NCI-H345 (cell line): Measurements from ENCODE around the gene DUSP28.
"Not testable (repeated sequence)": the region's sequence is repeated elsewhere in the genome, so short reads cannot be mapped to it uniquely, and the experiment has no call there.

Experiments
- DNase-seq: peaks from one replicate; lab custom pipeline; 2025; lab: John Stamatoyannopoulos, UW

DUSP28 gene

DNA sequence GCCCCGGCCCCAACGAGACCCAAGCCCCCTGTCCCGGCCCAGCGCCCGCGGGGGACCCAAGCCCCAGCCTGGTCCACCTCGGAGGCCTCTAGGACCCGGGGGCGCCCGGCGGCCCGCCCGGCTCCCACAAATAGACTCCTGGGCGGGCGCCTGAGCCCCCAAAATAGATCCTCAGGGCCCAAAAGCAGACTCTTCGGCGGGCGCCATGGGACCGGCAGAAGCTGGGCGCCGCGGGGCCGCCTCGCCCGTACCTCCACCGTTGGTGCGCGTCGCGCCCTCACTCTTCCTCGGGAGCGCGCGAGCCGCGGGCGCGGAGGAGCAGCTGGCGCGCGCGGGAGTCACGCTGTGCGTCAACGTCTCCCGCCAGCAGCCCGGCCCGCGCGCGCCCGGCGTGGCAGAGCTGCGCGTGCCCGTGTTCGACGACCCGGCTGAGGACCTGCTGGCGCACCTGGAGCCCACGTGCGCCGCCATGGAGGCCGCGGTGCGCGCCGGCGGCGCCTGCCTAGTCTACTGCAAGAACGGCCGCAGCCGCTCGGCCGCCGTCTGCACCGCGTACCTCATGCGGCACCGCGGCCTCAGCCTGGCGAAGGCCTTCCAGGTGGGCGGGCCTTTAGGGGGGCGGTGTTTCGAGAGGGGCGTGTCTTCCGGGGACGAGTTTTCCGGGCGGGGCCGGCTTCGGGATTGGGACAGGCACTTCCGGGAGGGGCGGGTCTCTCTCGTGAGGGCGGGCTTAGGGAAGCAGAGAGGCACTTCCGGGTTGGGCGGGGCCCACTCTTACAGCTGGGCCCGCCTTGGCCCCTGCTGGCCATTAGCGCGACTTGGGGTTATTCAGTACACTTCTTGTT is 545 bp downstream of the DUSP28 start:
- peak; percentile 98 for DNase-seq

DNA sequence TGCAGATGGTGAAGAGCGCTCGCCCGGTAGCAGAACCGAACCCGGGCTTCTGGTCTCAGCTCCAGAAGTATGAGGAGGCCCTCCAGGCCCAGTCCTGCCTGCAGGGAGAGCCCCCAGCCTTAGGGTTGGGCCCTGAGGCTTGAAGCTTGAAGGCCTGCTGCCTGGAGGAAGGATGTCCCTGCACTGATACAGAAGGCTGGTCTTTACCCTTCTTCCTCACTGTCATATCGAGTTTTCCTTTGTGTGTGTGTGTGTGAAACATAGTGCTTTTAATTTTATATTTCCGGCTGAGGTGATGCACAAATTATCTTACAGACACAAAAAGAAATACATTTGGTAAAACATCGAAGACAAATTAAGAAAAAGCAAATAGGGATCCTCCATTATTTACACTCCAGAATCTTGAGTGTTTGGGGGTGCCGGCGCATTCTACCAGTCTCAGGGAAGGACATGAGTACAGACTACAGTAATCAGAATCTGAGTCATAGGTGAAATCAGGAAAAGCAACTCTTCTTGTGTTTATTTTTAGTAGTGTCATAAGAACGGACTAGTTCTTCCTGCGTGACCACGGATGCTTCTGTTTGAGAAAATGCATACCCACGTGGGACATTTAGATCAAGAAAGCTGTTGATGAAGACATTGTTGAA is 1.3 kb downstream of the DUSP28 start:
- no peak for DNase-seq

DNA sequence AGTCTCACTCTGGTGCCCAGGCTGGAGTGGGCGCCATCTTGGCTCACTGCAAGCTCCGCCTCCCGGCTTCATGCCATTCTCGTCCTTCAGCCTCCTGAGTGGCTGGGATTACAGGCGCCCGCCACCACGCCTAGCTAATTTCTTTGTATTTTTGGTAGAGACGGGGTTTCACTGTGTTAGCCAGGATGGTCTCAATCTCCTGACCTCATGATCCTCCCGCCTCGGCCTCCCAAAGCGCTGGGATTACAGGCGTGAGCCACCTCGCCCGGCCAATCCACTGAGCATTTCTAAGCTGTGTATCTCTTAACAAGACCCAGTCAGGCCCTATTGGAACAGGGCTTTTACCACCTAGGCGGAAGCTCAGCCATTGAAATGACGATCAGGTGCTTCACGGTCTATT is 3.1 kb downstream of the DUSP28 start:
- DNase-seq = not testable (repeated sequence)

DNA sequence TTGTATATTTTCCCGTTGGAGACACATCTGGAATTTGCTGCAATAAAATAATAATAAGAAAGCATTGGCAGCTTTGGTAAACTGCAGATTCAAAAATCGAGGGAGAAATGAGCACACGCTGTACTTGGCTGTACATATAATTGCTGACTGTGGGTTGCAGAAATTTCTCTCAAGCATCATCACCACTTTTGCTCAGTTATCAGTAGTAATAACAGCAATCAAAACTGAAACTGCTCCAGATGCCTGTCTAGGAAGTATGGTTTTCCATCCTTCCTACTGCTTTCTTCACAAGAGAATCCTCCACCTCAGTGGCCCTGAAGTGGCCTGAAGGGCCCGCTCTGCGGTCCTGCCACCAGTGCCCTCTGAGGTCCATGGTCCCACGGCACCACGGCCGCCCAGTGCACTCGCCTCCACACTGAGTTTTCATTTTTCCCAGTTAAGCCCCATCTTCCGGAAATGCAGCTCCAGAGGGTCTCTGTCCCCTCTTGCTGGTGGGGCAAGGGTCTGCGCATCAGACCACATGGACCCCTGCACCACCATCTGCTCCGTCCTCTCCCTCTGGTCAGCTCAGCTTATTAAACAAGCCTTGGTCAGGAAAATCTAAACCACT is 3.9 kb downstream of the DUSP28 start:
- DNase-seq = no peak

DNA sequence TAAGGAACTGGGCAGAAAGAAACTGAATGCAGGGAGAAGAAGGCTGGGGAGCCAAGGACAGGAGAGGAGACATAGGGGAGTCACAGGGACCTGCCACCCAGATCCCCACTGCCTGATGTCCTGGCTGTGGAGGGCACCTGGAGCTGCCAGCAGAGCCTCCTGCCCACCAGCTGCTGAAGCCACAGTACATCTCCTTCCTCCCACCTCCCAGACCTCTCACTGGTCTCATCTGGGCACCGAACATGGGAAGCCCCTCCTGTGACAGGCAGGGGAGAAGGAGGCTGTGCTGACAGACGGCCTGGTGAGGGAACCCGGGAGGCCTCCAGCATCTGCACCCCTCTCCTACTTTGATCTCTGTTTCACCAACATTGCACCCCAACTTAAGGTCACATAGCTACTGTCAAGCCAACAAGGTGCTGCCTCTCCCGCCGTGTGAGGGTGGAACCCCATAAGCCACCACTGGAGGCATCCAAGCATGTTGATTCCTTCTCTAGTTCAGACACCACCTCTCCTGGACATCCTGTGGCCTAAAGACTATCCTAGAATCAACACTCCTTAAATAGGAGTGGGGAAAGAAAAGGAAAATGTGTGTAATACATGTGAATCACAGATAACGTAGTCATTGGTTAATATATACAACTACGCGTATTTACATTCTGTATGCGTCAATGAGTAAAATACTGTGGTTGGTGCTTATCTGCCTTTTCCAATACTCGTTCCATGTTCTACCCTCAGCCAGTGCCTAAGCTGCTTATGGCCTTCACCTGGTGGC is 4.6 kb downstream of the DUSP28 start:
- no peak for DNase-seq

DNA sequence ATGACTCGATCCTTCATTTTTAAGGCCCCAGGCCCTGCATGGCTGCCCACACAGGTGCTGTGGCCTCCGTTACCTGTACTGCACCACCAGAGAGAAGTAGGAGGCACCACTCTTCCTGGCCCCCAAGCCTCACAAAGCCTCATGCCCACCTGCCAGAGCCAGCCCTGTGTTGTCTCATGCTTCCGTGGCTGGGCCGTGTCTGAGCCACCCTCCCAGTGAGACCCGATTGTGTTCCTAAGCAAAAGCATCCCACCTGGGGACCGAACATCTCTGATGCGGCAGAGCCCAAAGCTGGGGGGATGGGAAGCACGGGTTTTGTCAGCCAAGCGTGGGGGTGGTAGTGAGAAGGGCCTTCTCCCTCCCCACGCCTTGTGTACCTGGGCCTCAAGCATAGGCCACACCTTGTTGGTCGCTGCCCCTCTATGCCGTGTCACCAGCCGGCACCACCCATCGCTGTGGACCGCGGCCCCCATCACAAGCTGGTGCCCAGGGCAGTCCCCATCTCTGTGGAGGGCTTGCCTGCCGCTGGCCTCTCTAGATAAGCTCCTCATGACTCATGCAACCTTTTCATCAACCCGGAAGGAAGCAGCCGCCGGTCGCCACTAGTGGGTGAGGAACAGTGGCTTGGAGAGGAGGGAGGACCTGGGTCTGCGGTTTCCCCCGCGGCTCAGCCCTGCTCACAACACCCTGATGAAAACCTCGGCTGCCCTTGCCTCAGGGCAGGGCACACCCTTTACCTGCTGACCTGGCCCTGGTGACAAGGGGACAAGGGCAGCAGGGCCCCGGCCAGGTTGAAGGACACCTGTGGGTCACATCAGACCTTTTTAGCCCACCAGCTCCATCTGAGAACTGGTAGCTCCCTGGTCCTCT is 5.4 kb downstream of the DUSP28 start:
- DNase-seq = no peak

DNA sequence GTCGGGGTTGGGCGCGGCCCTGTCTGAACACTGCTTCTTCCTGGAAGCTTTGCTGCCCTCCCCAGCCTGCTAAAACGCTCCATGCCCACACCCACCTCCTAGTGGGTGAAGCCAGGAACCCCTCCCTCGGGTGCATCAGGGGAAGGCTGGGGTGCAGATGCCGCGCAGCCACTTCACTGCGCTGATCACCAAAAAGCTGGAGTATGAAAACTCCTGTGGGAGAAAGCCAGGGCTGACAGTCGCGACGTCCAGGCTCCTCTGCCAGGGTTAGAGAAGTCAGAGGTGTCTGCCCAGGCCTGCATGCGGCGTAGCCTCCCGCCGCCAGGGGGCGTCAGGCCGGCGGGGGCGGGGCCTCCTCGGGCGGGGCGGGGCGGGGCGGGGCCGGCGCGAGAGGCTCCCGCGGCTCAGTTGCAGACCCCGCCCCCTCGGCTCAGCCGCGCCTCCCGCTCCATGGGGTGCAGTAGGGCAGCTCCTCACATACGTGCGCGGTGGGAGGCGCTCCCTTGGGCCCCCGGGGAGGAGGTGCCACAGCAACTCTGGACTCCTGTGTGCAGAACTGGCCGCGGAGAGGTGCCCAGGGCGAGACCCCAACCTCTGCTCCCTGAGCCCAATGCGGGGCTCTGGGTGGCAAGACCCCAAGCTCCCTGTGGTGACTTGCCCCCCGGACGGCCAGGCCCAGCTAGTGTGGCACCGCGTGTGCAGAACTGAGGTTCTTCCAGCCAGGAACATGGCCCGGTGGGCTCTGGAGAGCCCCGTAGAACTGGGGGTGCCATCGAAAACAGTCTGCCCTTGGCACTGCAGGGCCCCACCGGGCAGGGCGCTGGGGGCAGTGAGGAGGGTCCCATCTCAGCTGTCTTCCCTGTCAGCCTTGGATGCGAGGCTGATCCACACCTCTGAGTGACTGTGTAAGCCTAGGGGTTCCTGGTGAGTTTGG is 6.3 kb downstream of the DUSP28 start:
- peak; percentile 94 for DNase-seq

DNA sequence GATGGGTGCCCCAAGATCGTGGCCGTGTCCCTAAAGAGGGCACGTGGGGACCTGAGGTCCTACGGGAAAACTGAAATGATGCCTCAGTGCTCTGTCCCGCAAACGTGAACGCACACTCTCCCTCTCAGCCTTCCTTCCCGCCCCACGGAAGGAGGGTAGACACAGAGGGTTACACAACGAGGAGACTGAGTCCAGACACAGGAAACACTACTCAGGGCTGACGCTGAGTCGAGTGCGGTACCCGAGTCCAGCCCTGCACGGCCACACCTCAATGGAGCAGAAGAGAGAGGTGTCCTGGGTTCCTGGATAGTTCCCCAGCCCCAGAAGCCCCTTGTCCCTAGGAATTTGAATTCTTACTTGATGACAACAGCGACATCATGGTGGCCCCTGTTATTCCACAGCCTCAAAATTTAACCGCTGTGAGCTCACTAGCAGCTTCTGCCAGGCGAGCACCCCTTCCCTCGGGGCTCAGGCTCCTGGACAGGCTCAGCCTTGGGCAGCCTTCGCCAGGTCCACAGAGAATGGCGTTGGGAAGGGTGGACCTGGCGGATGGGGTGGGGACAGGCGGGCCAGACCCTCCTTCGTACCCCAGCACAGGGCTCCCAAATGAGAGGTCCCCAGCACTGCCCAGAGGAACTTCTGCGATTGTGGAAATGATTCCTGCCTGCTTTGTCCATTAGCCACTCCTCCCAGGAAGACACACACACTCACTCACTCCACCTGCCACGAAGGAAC is 7.1 kb downstream of the DUSP28 start:
- peak; percentile 55 for DNase-seq

DNA sequence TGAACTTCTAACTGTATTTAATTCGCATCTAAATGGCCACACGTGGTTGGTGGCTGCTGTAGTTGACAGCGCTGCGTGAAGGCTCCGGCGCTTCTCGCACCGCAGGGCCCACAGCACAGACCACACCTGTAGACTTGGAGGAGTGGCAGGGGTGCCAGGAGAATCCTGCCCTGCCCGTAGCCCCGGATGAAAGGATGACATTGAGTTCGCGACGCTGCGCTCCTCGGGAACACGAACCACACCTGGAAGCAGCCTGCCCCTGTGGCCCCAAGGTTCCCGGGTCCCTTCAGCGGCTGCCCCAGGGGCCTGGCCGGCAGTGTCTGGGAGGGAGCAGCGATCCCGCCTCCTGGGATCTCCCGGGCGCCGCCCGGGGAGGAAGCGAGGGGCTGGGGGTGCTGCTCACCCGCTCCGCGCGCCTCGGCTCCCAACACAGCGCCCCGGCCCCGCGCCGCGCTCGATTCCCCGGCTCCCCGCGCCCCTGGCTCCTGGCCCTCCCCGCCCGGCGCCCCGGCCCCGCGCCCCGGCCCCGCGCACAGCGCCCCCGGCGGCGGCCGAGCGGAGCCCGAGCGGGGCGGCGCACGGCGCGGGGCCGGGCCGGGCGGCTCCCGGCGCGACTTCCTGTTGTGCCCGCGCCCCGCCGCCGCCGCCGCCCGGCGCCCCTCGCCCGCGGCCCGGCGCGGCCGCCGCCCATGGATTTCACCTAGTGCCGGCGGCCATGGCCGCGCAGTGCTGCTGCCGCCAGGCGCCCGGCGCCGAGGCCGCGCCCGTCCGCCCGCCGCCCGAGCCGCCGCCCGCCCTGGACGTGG is 7.9 kb downstream of the DUSP28 start, which contains the start of gene RNPEPL1:
TSS of gene RNPEPL1 (plus strand) at position 613 of the 806 bp plus-strand sequence. CDS start at position 716, 103 bp downstream.
- DNase-seq = peak; percentile 66

DNA sequence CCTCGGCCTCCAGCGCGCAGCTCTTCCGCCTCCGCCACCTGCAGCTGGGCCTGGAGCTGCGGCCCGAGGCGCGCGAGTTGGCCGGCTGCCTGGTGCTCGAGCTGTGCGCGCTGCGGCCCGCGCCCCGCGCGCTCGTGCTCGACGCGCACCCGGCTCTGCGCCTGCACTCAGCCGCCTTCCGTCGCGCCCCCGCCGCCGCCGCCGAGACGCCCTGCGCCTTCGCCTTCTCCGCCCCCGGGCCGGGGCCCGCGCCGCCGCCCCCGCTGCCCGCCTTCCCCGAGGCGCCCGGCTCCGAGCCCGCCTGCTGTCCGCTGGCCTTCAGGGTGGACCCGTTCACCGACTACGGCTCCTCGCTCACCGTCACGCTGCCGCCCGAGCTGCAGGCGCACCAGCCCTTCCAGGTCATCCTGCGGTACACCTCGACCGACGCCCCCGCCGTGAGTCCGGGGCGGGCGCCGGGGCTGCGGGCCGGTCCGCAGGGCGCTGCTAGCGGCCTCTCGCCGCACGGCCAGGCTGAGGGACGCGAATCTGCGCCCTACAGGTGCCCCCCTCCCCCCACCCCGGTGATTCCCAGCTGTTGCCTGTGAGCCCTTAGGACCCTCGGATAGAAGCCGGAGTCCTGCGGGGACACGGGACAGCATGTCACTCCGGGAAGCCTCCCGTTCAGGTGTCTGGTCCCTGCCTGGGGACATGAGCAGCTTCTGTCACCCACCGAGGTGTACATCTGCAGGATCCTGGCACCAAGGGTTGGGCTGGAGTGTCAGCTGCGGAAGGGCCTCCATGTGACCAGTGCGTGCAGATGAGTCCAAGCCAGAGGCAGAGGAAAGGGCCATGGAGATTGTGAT is 8.7 kb downstream of the DUSP28 start:
- peak; percentile 67 for DNase-seq

DNA sequence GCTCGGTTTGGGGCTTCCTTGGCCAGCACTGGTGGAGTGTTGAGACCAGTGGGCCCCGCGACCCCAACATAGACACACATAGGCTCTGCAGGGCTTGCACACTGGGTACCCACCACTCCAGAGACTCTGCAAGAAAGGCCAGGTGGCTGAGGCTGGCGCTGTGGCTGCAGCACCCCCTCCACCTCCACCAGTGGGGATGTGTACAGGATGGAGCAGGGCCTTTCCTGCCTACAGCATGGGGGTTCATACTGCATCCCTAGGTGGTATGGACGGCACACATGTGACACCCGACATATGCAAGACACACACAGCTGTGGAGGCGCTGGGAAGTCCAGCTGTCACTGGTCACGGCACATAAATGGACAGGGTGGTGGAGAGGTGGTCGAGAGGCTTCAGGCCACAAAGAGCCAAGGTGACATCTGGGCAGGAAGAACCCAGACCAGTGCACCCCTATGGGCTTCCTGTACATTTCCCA is 9.4 kb downstream of the DUSP28 start:
- no peak for DNase-seq

DNA sequence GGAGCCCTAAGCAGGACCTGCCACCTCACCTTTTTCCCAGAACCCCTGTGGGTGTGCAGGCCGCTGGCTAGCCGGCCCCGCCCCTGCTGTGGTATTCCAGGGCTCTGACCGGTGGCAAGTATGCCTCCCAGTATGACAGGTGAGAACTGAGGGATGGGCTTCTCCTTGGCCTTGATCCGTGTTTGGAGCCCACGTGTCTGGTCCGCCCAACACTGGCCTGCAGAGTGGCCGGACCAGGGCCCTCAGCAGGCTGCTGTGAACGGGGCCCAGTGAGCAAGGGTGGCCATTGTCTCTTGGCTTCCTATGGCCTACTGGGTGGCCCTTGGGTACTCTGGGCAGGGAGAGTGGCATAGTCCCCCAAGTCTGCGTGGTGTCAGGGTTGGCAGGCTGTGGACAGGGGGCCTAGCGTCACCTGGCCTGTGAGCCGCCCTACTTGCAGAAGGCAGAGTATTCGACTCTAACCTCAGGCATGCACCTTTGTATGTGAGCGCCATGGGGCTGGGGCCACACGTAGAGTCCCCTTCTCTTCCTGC is 9.9 kb downstream of the DUSP28 start:
- no peak for DNase-seq

DNA sequence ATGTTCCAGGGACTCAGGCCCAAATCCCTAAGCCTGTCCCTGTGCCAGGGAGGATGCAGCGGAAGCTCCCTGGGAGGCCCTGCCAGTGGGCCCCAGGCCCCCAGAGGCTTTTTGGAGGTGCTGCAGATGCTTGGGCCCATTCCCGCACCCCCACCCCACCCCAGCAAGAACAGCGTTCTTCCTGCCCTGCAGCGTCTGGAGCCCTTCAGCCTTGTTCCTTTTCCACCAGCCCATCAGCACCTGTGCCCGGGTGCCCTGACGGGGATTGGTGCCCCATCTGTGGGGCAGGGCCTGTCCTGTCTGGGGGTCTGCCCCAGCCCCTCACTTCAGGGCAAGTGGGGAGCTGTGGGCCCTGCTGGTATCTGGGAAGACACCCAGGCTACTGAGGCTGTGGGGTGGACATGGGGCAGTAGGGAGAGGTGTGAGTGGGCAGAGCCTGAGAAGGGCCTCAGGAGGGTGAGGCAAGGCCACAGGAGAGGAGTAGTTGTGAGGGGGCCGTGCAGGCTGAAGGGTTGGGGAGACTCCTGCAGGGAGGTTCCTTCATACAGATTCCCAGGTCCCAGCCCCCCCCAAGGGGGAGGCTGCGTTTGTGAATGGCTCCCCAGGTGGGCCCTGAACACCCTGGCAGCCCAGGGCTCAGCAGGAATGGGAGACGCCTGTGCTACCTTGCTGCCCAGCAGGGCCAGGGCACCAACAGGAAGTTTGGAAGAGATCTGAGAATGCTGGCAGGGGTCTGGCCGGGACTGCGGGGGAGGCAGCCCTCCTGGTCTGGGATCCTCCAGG is 10.6 kb downstream of the DUSP28 start:
- no peak for DNase-seq

DNA sequence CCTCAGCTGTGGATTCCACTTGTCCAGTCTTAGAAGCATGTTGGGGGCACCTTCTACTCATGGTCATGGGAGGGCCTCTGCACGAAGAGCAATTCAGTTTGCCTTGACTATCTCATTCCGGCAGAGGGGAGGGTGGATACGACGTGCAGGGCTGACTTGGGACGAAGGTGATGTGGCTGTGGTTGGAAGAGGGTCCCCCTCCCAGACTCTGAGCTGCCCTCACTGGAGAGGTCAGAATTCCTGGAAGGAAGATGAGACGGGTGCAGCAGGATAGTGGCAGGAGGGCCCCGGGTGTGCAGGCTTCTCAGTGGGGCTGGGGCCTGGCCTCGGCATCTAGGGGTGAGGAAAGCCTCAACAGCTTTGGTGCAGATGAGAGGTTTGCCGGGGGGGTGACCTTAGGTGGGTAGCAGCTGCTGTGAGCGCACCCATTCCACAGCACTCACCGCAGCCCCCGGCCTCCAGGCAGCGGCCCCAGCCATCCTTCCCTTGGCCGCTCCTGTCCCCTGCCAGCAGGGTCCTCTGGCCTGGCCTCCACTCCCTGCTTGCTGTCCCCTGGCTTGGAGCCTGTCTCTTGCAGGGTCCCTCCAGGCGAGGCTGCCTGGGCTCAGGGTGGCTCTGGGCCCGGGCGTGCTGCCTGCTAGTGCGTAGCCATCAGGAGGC is 11.3 kb downstream of the DUSP28 start:
- no peak for DNase-seq

DNA sequence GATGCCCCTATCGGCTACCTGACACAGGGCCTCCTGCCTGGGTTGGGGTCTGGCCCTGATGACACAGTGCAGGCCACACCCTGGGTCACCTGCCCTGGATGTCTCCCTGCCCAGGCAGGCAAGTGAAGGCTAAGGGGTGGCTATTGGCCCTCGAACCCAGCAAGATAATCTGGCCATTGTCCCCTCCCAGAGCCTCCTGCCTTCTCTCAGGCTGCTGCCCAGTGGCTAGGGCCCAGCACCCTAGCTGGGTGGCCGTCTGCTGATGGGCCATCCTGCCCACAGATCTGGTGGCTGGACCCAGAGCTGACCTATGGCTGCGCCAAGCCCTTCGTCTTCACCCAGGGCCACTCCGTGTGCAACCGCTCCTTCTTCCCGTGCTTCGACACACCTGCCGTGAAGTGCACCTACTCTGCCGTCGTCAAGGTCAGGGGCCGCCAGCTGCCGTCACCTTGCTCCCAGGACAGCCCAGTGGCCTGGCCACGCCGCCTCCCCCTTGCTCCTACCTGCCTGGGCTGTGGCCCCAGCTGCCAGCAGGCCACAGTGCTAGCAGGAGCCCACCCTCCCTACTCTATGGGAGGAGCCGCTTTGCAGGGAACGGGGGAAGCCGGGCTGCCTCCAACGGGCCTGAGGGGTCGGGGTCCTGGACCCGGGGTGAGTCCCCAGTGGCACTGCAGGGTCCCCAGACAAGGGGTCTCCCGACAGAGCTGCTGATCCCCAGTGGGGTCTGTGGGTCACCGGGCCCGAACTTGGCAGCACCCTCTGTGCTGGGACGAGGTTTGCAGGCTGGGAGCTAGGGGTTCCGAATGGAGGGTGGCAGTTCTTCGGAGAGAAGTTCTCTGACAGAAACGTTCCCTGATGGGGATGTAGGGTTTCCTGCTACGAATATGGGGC is 12.2 kb downstream of the DUSP28 start:
- DNase-seq = no peak
